Stomach (tissue), 9 donors: Measurements from ENCODE around the gene ADNP. TPM values are rescaled to one million over a fixed set of nuclear protein-coding genes. Genes with fewer than 3 reads are reported as not detected.
A peak's percentile ranks its signal among the peaks of the same experiment; 100 is the strongest.

Experiments used
- DNase-seq, 2 donors: peaks; one replicate each; pipeline versions ENCODE4 v3.0.0 to v3.0.0-alpha.2; 2013 to 2019
- H3K27ac ChIP-seq, 5 donors: fragments of 200-600 bp in 4 of 5; sonication (generic) in 4 of 5; one replicate each; pipeline ENCODE4 v1.5.1; 2013 to 2019; ENCODE audit warnings: mild to moderate bottlenecking in 1 of 5, moderate library complexity in 1 of 5
- H3K27me3 ChIP-seq, 3 donors: fragments of 200-600 bp; sonication (generic); one replicate each; pipeline ENCODE4 v1.5.1; 2017 to 2019; ENCODE audit warnings: mixed run types in 1 of 3
- H3K36me3 ChIP-seq, 4 donors: fragments of 200-600 bp; sonication (generic); 1 replicate in 3 of 4; 2 replicates in 1 of 4; pipeline ENCODE4 v1.5.1; 2016 to 2019
- H3K4me1 ChIP-seq, 4 donors: fragments of 200-600 bp; sonication (generic); one replicate each; pipeline ENCODE4 v1.5.1; 2016 to 2019
- H3K4me3 ChIP-seq, 4 donors: fragments of 200-600 bp; sonication (generic) in 3 of 4; one replicate each; pipeline ENCODE4 v1.5.1; 2016 to 2019; ENCODE audit warnings: mild to moderate bottlenecking in 1 of 4
- H3K9me3 ChIP-seq, 4 donors: fragments of 200-600 bp; sonication (generic); one replicate each; pipeline ENCODE4 v1.5.1; 2016 to 2019
- EP300 ChIP-seq: sonication (generic); formaldehyde crosslinking; IDR thresholded peaks from one replicate; pipeline ENCODE4 v1.6.1; 2017; ENCODE audit warnings: antibody characterized with exemption
- POLR2A ChIP-seq, 4 donors: fragments of 450-650 bp; IDR thresholded peaks; one replicate each; pipeline ENCODE4 v1.6.1; 2016; ENCODE audit warnings: antibody characterized with exemption in 4 of 4, control low read depth in 2 of 4, mild to moderate bottlenecking in 1 of 4, moderate library complexity in 1 of 4
- POLR2AphosphoS5 ChIP-seq, 3 donors: sonication (generic); formaldehyde crosslinking; IDR thresholded peaks; one replicate each; pipeline ENCODE4 v1.6.1; 2016; ENCODE audit warnings: antibody characterized with exemption in 3 of 3
- WGBS, 5 donors: extraction: QIAGEN DNeasy Blood & Tissue Kit in 3 of 5; methylation state at CpG; one replicate each; pipeline versions ENCODE4 v1.1.5 to v1.1.7; 2013 to 2018; 5-methylcytosine and 5-hydroxymethylcytosine counted together
- intact Hi-C: fragments of 100-400 bp; cut with DNase I; formaldehyde crosslinking; loops from one replicate; pipeline ENCODE4 v1.15.1; 2023; ENCODE audit warnings: low total_unique reads
- polyA plus RNA-seq, 3 donors: library from polyadenylated mRNA; stranded (reverse); fragments of 200-250 nt; gene quantifications; one replicate each; pipeline ENCODE4 v1.2.3, GENCODE V29; 2013
- total RNA-seq, 5 donors: library from RNA; depleted of rRNA; stranded (reverse); fragments of >200 nt; gene quantifications; one replicate each; pipeline versions ENCODE4 v1.1.0 to v1.2.3, GENCODE V29; 2014 to 2016
- TF ChIP-seq, protein P1 (sequence below), 7 experiments: fragments of 450-650 bp in 4 of 7; fragments of 200-600 bp in 3 of 7; sonication (generic) in 3 of 7; IDR thresholded peaks; one replicate each; pipeline ENCODE4 v1.5.1; 2016 to 2019; ENCODE audit warnings: antibody characterized with exemption in 7 of 7, control low read depth in 2 of 7, mild to moderate bottlenecking in 1 of 7
- donor health status: healthy with polysubstance abuse.
- donor health status: Bipolar disorder and iron deficiency.
- donor health status: healthy.

ADNP gene
- total and polyA plus RNA-seq, 8 donors: 19.9 to 67.4 (median 48.5) TPM

- intact Hi-C loops: no loop called here
- no peak overlapping the region for H3K4me3 ChIP-seq
- no peaks in the 10 kb centered on the region for H3K27me3 ChIP-seq
- peaks cover 0 to 9% (median 6%) of the 10 kb centered on the region in 4 donors for H3K4me1 ChIP-seq
- H3K27ac ChIP-seq: no peak overlapping the region
- H3K9me3 ChIP-seq: no peaks in the 10 kb centered on the region
- WGBS, 5 donors: 31 to 49% (median 45%) methylated on average over 7 of the region's 7 CpGs
- H3K36me3 ChIP-seq: peaks cover 0 to 2% (median under 1%) of the 10 kb centered on the region in 4 donors
- TF ChIP-seq POLR2A (IDR thresholded peaks at IDR 0.05): no peak
- no peak for TF ChIP-seq EP300
- TF ChIP-seq POLR2AphosphoS5 (IDR thresholded peaks at IDR 0.05): no peak
- TF ChIP-seq, protein P1, sequence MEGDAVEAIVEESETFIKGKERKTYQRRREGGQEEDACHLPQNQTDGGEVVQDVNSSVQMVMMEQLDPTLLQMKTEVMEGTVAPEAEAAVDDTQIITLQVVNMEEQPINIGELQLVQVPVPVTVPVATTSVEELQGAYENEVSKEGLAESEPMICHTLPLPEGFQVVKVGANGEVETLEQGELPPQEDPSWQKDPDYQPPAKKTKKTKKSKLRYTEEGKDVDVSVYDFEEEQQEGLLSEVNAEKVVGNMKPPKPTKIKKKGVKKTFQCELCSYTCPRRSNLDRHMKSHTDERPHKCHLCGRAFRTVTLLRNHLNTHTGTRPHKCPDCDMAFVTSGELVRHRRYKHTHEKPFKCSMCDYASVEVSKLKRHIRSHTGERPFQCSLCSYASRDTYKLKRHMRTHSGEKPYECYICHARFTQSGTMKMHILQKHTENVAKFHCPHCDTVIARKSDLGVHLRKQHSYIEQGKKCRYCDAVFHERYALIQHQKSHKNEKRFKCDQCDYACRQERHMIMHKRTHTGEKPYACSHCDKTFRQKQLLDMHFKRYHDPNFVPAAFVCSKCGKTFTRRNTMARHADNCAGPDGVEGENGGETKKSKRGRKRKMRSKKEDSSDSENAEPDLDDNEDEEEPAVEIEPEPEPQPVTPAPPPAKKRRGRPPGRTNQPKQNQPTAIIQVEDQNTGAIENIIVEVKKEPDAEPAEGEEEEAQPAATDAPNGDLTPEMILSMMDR (IDR thresholded peaks at IDR 0.05): no peak
- no peak for DNase-seq
Observed at GRCh38 chr20:50967586-50967985, 36.3 kb upstream of the ADNP start.

- no peak for DNase-seq
- intact Hi-C loops: no loop called here
- H3K27ac ChIP-seq: peak overlapping the region in 4 of 5 donors; percentile 90 to 94 (median 94)
- TF ChIP-seq POLR2A (IDR thresholded peaks at IDR 0.05) (no peak), POLR2AphosphoS5 (IDR thresholded peaks at IDR 0.05) (no peak), EP300 (no peak)
- TF ChIP-seq, protein P1 (IDR thresholded peaks at IDR 0.05): no peak
- H3K36me3 ChIP-seq: peaks cover 8 to 25% (median 15%) of the 10 kb centered on the region in 4 donors
- no peaks in the 10 kb centered on the region for H3K27me3 ChIP-seq
- no peaks in the 10 kb centered on the region for H3K9me3 ChIP-seq
- H3K4me1 ChIP-seq: peaks cover 35 to 71% (median 58%) of the 10 kb centered on the region in 4 donors
- WGBS, 5 donors: 55 to 89% (median 57%) methylated on average over 12 to 25 of the region's 25 CpGs
- peak overlapping the region; percentile 91 to 100 (median 94) for H3K4me3 ChIP-seq
Observed at GRCh38 chr20:50959543-50960126, 28.4 kb upstream of the ADNP start.

GRCh38 chr20:50958615-50959542 lies 27.6 kb upstream of the ADNP start, which contains the start of gene MOCS3:
MOCS3 (plus strand) TSS chr20:50958818; CDS start chr20:50958843, 25 bp downstream.
- TF ChIP-seq POLR2AphosphoS5 (IDR thresholded peaks at IDR 0.05) (peak in 2 of 3 donors; percentile 2 to 26), POLR2A (IDR thresholded peaks at IDR 0.05) (no peak)
- TF ChIP-seq, protein P1 (IDR thresholded peaks at IDR 0.05): no peak
- Histone ChIP-seq H3K9me3 (no peaks in the 10 kb centered on the region), H3K4me1 (peaks cover 35 to 74% (median 61%) of the 10 kb centered on the region in 4 donors), H3K27me3 (no peaks in the 10 kb centered on the region), H3K27ac (peak within 1 kb of the TSS; percentile 86 to 94 (median 93)), H3K36me3 (peaks cover 8 to 32% (median 22%) of the 10 kb centered on the region in 4 donors), H3K4me3 (peak within 1 kb of the TSS; percentile 91 to 100 (median 94))
- 1 to 4% (median 2%) methylated on average over 33 to 67 of the region's 67 CpGs for WGBS, 5 donors
- intact Hi-C loops: no loop called here
- DNase-seq: peak; percentile 86 to 96
